Coronary artery (tissue), 2 donors: Measurements from ENCODE around the gene PNN.
"Not testable (repeated sequence)": the region's sequence is repeated elsewhere in the genome, so short reads cannot be mapped to it uniquely, and the experiment has no call there.

Source experiments
- DNase-seq: peaks from one replicate; pipeline ENCODE4 v3.0.0-alpha.2; 2017; ENCODE audit warnings: low spot score
- H3K27ac ChIP-seq, 2 donors: fragments of 200-600 bp; sonication (generic); one replicate each; pipeline ENCODE4 v1.5.1; 2016 to 2019
- H3K4me3 ChIP-seq: fragments of 200-600 bp; sonication (generic); 2 replicates; pipeline ENCODE4 v1.5.1; 2016; ENCODE audit warnings: mild to moderate bottlenecking, moderate library complexity
- CTCF ChIP-seq: fragments of 200-600 bp; sonication (generic); IDR thresholded peaks from one replicate; pipeline ENCODE4 v1.5.1; 2019; ENCODE audit warnings: antibody characterized with exemption

The PNN gene

GRCh38 chr14:39181693-39182047, 6.6 kb downstream of the PNN start:
- no peak for DNase-seq
- TF ChIP-seq CTCF = no peak
- H3K27ac ChIP-seq = no peak overlapping the region

GRCh38 chr14:39182770-39183684, 8.0 kb downstream of the PNN start:
- H3K27ac ChIP-seq = no peak overlapping the region
- DNase-seq = no peak
- no peak for TF ChIP-seq CTCF
- no peak overlapping the region for H3K4me3 ChIP-seq

More at GRCh38 chr14:39181693-39182047, 6.6 kb downstream of the PNN start:
- H3K4me3 ChIP-seq = no peak overlapping the region

GRCh38 chr14:39183685-39184003, 8.6 kb downstream of the PNN start:
- not testable (repeated sequence) for DNase-seq, H3K4me3 ChIP-seq, H3K27ac ChIP-seq

GRCh38 chr14:39184628-39185255, 9.7 kb downstream of the PNN start:
- H3K27ac ChIP-seq = no peak overlapping the region
- TF ChIP-seq CTCF = no peak
- no peak for DNase-seq
- H3K4me3 ChIP-seq = no peak overlapping the region

- no peak for DNase-seq
- H3K27ac ChIP-seq = no peak overlapping the region
- TF ChIP-seq CTCF = no peak
- no peak overlapping the region for H3K4me3 ChIP-seq
These were observed 10.4 kb downstream of the PNN start for GRCh38 chr14:39185256-39186049.

GRCh38 chr14:39186941-39187525, 12.0 kb downstream of the PNN start:
- DNase-seq = no peak
- TF ChIP-seq CTCF = no peak
- no peak overlapping the region for H3K4me3 ChIP-seq
- H3K27ac ChIP-seq = no peak overlapping the region
